GM18526 (cell line): ENCODE results near the gene DRAP1.

Experiments used
- POLR2A ChIP-seq: IDR thresholded peaks from 3 replicates; pipeline ENCODE4 v1.6.1; 2011; ENCODE audit not compliant: insufficient read length; ENCODE audit errors: extremely low read depth

Gene DRAP1

GRCh38 chr11:65919141-65919572, at the start of gene DRAP1:
Gene DRAP1 (plus strand): TSS chr11:65919426. CDS start chr11:65919502, 76 bp downstream.
- TF ChIP-seq POLR2A = no peak

- no peak for TF ChIP-seq POLR2A
These were observed 49.5 kb upstream of the DRAP1 start for GRCh38 chr11:65869643-65870306.

GRCh38 chr11:65870307-65870658, 48.9 kb upstream of the DRAP1 start:
- TF ChIP-seq POLR2A = no peak

- TF ChIP-seq POLR2A = no peak
These were observed 48.2 kb upstream of the DRAP1 start for GRCh38 chr11:65870706-65871681.

GRCh38 chr11:65871811-65872548, 47.2 kb upstream of the DRAP1 start:
- no peak for TF ChIP-seq POLR2A

- no peak for TF ChIP-seq POLR2A
These were observed 46.5 kb upstream of the DRAP1 start, which contains the start of gene EFEMP2 for GRCh38 chr11:65872586-65873317. Gene EFEMP2 (minus strand): TSS chr11:65872800. CDS start chr11:65872354, 446 bp downstream.

GRCh38 chr11:65873318-65874156, 45.7 kb upstream of the DRAP1 start:
- peak; percentile 84 for TF ChIP-seq POLR2A

GRCh38 chr11:65879617-65880016, 39.6 kb upstream of the DRAP1 start, which contains the start of gene CTSW:
Gene CTSW (plus strand): TSS chr11:65879837. CDS start chr11:65879855, 18 bp downstream.
- no peak for TF ChIP-seq POLR2A

GRCh38 chr11:65880027-65880426, 39.2 kb upstream of the DRAP1 start:
- no peak for TF ChIP-seq POLR2A

- TF ChIP-seq POLR2A = no peak
These were observed 38.3 kb upstream of the DRAP1 start for GRCh38 chr11:65880844-65881421.

- TF ChIP-seq POLR2A = no peak
These were observed 36.8 kb upstream of the DRAP1 start for GRCh38 chr11:65882120-65883057.

- TF ChIP-seq POLR2A = no peak
These were observed 36.0 kb upstream of the DRAP1 start for GRCh38 chr11:65883058-65883761.
